Stimulated activated CD4-positive, alpha-beta T cell treated with anti-CD3 and anti-CD28 coated beads, Interleukin-12 subunit alpha, Interleukin-12 subunit beta, amount 100 ng/mL, for 24 hours (primary cell): Measurements from ENCODE around the gene THBS4.

ENCODE experiments used
- DNase-seq, 2 experiments: peaks; one replicate each; pipeline ENCODE4 v3.0.0-alpha.2; 2020; ENCODE audit warnings: low read depth in 2 of 2

Gene THBS4

GRCh38 chr5:80116465-80116864 lies 81.3 kb downstream of the THBS4 start:
- no peak for DNase-seq

GRCh38 chr5:80117446-80117845 lies 82.3 kb downstream of the THBS4 start:
- DNase-seq: no peak

- no peak for DNase-seq
Observed at GRCh38 chr5:80119372-80119771, 84.2 kb downstream of the THBS4 start.

- no peak for DNase-seq
Observed at GRCh38 chr5:80122579-80122978, 87.4 kb downstream of the THBS4 start.

- DNase-seq: no peak
Observed at GRCh38 chr5:80124121-80124918, 89.2 kb downstream of the THBS4 start.

GRCh38 chr5:80125022-80125961 lies 90.1 kb downstream of the THBS4 start:
- no peak for DNase-seq

- no peak for DNase-seq
Observed at GRCh38 chr5:80125962-80126480, 90.9 kb downstream of the THBS4 start.

GRCh38 chr5:80127116-80127552 lies 92.0 kb downstream of the THBS4 start:
- DNase-seq: no peak

- no peak for DNase-seq
Observed at GRCh38 chr5:80128141-80128540, 93.0 kb downstream of the THBS4 start.

- DNase-seq: no peak
Observed at GRCh38 chr5:80129146-80129545, 94.0 kb downstream of the THBS4 start.
